Measurements from ENCODE around the gene FAM118A.

The FAM118A gene

DNA sequence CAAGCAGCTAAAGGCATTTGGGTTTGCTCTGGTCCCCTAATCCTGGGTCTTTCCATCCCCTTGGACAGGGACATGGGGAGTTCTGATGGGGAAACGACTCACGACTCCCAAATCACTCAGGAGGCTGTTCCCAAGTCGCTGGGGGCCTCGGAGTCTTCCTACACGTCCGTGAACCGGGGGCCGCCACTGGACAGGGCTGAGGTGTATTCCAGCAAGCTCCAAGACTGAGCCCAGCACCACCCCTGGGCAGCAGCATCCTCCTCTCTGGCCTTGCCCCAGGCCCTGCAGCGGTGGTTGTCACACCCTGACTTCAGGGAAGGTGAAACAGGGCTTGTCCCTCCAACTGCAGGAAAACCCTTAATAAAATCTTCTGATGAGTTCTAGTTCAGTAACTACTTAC, 14.2 kb upstream of the FAM118A start:
- Histone ChIP-seq H3K4me2 (ENCODE audit: low read length) (no peak overlapping the region), H3K4me3 (ENCODE audit: low read depth, low read length) (no peak overlapping the region), H3K9ac (no peak overlapping the region), H3K79me2 (no peaks in the 10 kb centered on the region), H3K4me1 (peaks cover under 1% of the 10 kb centered on the region), H3K36me3 (ENCODE audit: control insufficient read depth, insufficient read depth, low read length) (no peaks in the 10 kb centered on the region), H3K27me3 (ENCODE audit: control insufficient read depth, insufficient read depth, low read length) (no peaks in the 10 kb centered on the region), H3K9me3 (ENCODE audit: control insufficient read depth, low read length) (no peaks in the 10 kb centered on the region), H3K27ac (no peak overlapping the region), H2AFZ (no peak overlapping the region)
- TF ChIP-seq, protein P1, sequence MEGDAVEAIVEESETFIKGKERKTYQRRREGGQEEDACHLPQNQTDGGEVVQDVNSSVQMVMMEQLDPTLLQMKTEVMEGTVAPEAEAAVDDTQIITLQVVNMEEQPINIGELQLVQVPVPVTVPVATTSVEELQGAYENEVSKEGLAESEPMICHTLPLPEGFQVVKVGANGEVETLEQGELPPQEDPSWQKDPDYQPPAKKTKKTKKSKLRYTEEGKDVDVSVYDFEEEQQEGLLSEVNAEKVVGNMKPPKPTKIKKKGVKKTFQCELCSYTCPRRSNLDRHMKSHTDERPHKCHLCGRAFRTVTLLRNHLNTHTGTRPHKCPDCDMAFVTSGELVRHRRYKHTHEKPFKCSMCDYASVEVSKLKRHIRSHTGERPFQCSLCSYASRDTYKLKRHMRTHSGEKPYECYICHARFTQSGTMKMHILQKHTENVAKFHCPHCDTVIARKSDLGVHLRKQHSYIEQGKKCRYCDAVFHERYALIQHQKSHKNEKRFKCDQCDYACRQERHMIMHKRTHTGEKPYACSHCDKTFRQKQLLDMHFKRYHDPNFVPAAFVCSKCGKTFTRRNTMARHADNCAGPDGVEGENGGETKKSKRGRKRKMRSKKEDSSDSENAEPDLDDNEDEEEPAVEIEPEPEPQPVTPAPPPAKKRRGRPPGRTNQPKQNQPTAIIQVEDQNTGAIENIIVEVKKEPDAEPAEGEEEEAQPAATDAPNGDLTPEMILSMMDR (IDR thresholded peaks at IDR 0.05): no peak

DNA sequence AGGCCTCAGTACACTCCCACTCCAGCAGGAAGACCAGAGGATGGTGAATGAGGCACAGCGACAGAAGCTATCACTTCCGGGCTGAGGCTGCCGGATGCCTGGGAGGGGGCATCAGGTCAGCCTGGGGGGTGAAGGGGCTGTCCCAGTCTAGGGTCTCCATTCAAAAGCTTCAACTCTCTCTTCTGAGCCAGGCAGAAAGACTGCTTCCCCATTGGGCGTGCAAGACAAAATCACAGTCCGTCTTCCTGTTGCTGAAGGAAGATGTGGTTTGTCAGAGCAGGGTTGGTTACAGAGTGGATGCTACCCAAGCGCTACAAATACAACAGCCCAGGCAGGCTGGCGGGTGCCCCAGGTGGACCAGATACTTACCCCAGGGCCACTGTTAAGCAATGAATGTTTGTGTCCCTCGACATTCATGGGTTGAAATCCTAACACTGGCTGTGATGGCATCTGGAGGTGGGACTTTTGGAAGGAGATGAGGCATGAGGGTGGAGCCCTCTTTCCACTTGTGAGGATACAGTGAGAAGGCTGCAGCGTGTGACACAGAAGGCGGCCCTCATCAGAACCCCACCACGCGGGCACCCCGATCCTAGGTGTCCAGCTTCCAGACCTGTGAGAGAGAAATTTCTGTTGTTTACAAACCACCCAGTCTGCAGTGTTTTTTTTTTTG, 13.0 kb upstream of the FAM118A start:
- Histone ChIP-seq H2AFZ (no peak overlapping the region), H3K27ac (no peak overlapping the region), H3K36me3 (ENCODE audit: control insufficient read depth, insufficient read depth, low read length) (no peaks in the 10 kb centered on the region), H3K9ac (no peak overlapping the region), H3K9me3 (ENCODE audit: control insufficient read depth, low read length) (no peaks in the 10 kb centered on the region), H3K4me2 (ENCODE audit: low read length) (no peak overlapping the region), H3K4me3 (ENCODE audit: low read depth, low read length) (no peak overlapping the region), H3K4me1 (no peaks in the 10 kb centered on the region), H3K27me3 (ENCODE audit: control insufficient read depth, insufficient read depth, low read length) (no peaks in the 10 kb centered on the region), H3K79me2 (no peaks in the 10 kb centered on the region)
- TF ChIP-seq, protein P1 (IDR thresholded peaks at IDR 0.05): no peak

DNA sequence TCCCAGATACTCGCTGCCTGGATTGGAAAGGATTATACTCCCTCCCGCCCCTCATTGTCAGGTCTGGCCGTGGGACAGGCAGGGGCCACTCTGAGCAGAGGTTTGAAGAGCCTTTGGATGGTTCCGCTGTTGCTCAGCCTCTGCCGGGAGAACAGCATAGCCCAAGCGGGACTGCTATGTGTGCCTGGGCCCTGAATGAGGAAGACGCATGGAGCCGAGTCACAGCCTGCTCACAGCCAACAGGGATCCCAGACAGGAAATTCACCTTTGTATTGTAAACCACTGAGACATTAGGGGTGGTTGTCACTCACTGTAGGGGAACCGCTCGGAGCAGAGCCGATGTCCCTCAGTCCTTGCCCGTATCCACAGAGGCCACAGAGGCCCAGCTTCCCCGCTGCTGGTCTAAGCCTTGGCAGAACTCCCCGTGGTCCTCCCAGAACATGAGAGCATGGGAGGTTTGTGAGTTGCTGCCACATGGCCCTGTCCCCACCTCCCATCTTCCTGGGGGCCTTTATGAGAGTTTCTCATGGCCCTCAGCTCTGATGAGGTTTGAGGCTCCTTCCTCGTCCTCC, 10.7 kb upstream of the FAM118A start:
- Histone ChIP-seq H3K4me1 (no peaks in the 10 kb centered on the region), H3K9ac (no peak overlapping the region)
- TF ChIP-seq, protein P1 (IDR thresholded peaks at IDR 0.05): no peak

DNA sequence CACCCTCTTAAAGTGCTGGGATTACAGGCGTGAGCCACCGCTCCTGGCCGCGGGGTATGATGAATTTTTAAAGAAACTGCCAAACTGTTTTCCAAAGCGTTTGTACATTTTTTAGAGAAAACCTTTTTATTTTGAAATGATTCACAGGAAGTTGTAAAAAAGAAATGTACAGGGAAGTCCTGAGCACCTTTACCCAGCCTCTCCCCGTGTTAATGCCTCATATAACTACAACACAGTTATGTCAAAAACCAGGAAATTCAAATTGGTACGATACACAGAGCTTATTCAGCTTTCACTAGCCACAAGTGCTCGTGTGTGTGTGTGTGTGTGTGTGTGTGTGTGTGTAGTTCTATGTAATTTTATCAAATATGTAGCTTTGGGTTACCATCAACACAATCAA, 7.0 kb upstream of the FAM118A start:
- Histone ChIP-seq H3K27me3 (ENCODE audit: control insufficient read depth, insufficient read depth, low read length) (no peaks in the 10 kb centered on the region), H2AFZ (no peak overlapping the region), H3K4me2 (ENCODE audit: low read length) (no peak overlapping the region), H3K9me3 (ENCODE audit: control insufficient read depth, low read length) (no peaks in the 10 kb centered on the region), H3K9ac (no peak overlapping the region), H3K79me2 (no peaks in the 10 kb centered on the region), H3K4me3 (ENCODE audit: low read depth, low read length) (no peak overlapping the region), H3K4me1 (no peaks in the 10 kb centered on the region), H3K36me3 (ENCODE audit: control insufficient read depth, insufficient read depth, low read length) (no peaks in the 10 kb centered on the region), H3K27ac (no peak overlapping the region)
- TF ChIP-seq, protein P1 (IDR thresholded peaks at IDR 0.05): no peak

More for the DNA sequence above, 10.7 kb upstream of the FAM118A start:
- Histone ChIP-seq H3K4me3 (ENCODE audit: low read depth, low read length) (no peak overlapping the region), H3K36me3 (ENCODE audit: control insufficient read depth, insufficient read depth, low read length) (no peaks in the 10 kb centered on the region), H3K27me3 (ENCODE audit: control insufficient read depth, insufficient read depth, low read length) (no peaks in the 10 kb centered on the region), H3K79me2 (no peaks in the 10 kb centered on the region), H3K4me2 (ENCODE audit: low read length) (no peak overlapping the region), H3K27ac (no peak overlapping the region), H2AFZ (no peak overlapping the region), H3K9me3 (ENCODE audit: control insufficient read depth, low read length) (no peaks in the 10 kb centered on the region)

DNA sequence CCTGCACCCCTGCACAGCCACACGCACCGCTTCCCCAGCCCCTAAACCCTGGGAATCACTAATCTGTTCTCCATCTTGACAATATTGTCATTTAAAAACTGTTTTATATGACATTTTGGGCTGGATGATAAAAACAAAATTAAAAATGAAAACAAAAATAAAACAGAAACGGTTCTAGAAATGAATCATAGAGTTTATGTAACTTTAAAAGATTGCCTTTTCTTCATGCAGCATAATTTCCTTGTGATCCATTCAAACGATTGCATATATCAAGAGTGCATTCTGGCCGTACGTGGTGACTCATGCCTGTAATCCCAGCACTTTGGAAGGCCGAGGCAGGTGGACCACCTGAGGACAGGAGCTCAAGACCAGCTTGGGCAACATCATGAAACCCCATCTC, 6.6 kb upstream of the FAM118A start:
- no peak overlapping the region for H2AFZ ChIP-seq
- H3K36me3 ChIP-seq (ENCODE audit: control insufficient read depth, insufficient read depth, low read length): no peaks in the 10 kb centered on the region
- H3K79me2 ChIP-seq: no peaks in the 10 kb centered on the region
- no peak overlapping the region for H3K4me2 ChIP-seq (ENCODE audit: low read length)
- H3K9me3 ChIP-seq (ENCODE audit: control insufficient read depth, low read length): no peaks in the 10 kb centered on the region
- no peak overlapping the region for H3K27ac ChIP-seq
- H3K27me3 ChIP-seq (ENCODE audit: control insufficient read depth, insufficient read depth, low read length): no peaks in the 10 kb centered on the region
- no peak overlapping the region for H3K4me3 ChIP-seq (ENCODE audit: low read depth, low read length)
- H3K9ac ChIP-seq: no peak overlapping the region
- TF ChIP-seq, protein P1 (IDR thresholded peaks at IDR 0.05): no peak
- no peaks in the 10 kb centered on the region for H3K4me1 ChIP-seq

Data from parathyroid adenoma (tissue), 2 donors.